Endothelial cell of umbilical vein (primary cell): Measurements from ENCODE around the gene EEF1B2. TPM values are rescaled to one million over a fixed set of nuclear protein-coding genes. Genes with fewer than 3 reads are reported as not detected.

Experiments
- BruUV-seq: library from RNA; stranded (reverse); fragments of 400-500 nt; replicated peaks from 2 replicates; lab custom pipeline; 2021; lab: Mats Ljungman, UMichigan
- CTCF ChIA-PET: fragments of 300-600, 350-600 bp; sonication (Branson Sonifier 250); formaldehyde crosslinking; loops from one replicate; lab custom pipeline; 2021; ENCODE audit warnings: antibody characterized with exemption, inconsistent platforms; lab: Charles Lee
- POLR2A ChIA-PET: fragments of 300-600, 350-600 bp; sonication (Branson Sonifier 250); formaldehyde crosslinking; loops from one replicate; lab custom pipeline; 2021; ENCODE audit warnings: antibody characterized with exemption, inconsistent platforms; lab: Charles Lee
- DNase-seq: peaks from one replicate; pipeline ENCODE4 v3.0.0-alpha.2; 2011; ENCODE audit warnings: low read depth, low spot score
- FAIRE-seq: peaks from 2 replicates; lab custom pipeline; 2011; peaks lifted over from hg19 to GRCh38; lab: Jason Lieb, UNC
- H2AFZ ChIP-seq: 2 replicates; pipeline ENCODE4 v1.6.0; 2012; ENCODE audit warnings: low read depth, low read length, control low read depth, inconsistent platforms
- H3K27ac ChIP-seq: 2 replicates; pipeline ENCODE4 v1.5.1; 2011; ENCODE audit warnings: low read depth, mild to moderate bottlenecking, control low read depth, low read length, moderate library complexity; ENCODE audit not compliant: insufficient read depth
- H3K27me3 ChIP-seq, 2 experiments: 2 replicates each; pipeline versions ENCODE4 v1.6.0 to v1.6.1; 2011; ENCODE audit warnings: low read length in 2 of 2, mixed read lengths in 1 of 2; ENCODE audit not compliant: control insufficient read depth in 2 of 2, insufficient read depth in 2 of 2
- H3K36me3 ChIP-seq, 2 experiments: 2 replicates in 1 of 2; 3 replicates in 1 of 2; pipeline ENCODE4 v1.5.1; 2011; ENCODE audit warnings: low read length in 2 of 2, mild to moderate bottlenecking in 1 of 2, moderate library complexity in 1 of 2; ENCODE audit not compliant: control insufficient read depth in 2 of 2, insufficient read depth in 2 of 2; ENCODE audit errors: extremely low read depth in 1 of 2
- H3K4me1 ChIP-seq: 3 replicates; pipeline ENCODE4 v1.5.1; 2011; ENCODE audit warnings: mild to moderate bottlenecking, low read length; ENCODE audit not compliant: control insufficient read depth, insufficient read depth; ENCODE audit errors: extremely low read depth
- H3K4me2 ChIP-seq: 2 replicates; pipeline ENCODE4 v1.6.1; 2011; ENCODE audit warnings: low read length, control low read depth, mixed read lengths; ENCODE audit not compliant: insufficient read depth
- H3K4me3 ChIP-seq, 3 experiments: fragments of 200-600 bp in 1 of 3; sonication (generic), shearing (Covaris generic) in 1 of 3; replicated peaks in 1 of 3; 2 replicates each; pipeline ENCODE4 v1.5.1; 2011 to 2016; ENCODE audit warnings: control low read depth in 3 of 3, low read length in 3 of 3, mild to moderate bottlenecking in 2 of 3, inconsistent platforms in 1 of 3, low read depth in 1 of 3, moderate library complexity in 1 of 3; ENCODE audit not compliant: insufficient read depth in 1 of 3
- H3K79me2 ChIP-seq: 2 replicates; pipeline ENCODE4 v1.6.0; 2012; ENCODE audit warnings: low read length, inconsistent platforms; ENCODE audit not compliant: control insufficient read depth, insufficient read depth
- H3K9ac ChIP-seq: replicated peaks from 2 replicates; pipeline ENCODE3; 2011; ENCODE audit warnings: low read length, control low read depth; ENCODE audit not compliant: insufficient read depth; ENCODE audit errors: extremely low read depth
- H3K9me1 ChIP-seq: replicated peaks from 3 replicates; pipeline ENCODE4 v1.6.0; 2011; ENCODE audit warnings: mild to moderate bottlenecking, low read length; ENCODE audit not compliant: control insufficient read depth, insufficient read depth; ENCODE audit errors: extremely low read depth
- H3K9me3 ChIP-seq: replicated peaks from 2 replicates; pipeline ENCODE4 v1.5.1; 2012; ENCODE audit warnings: low read length, inconsistent platforms; ENCODE audit not compliant: control insufficient read depth, insufficient read depth
- H4K20me1 ChIP-seq: replicated peaks from 2 replicates; pipeline ENCODE3; 2011; ENCODE audit warnings: mild to moderate bottlenecking, low read length; ENCODE audit not compliant: control insufficient read depth, insufficient read depth; ENCODE audit errors: extremely low read depth
- CTCF ChIP-seq, 2 donors: IDR thresholded peaks; 1 replicate in 1 of 2; 2 replicates in 1 of 2; pipeline ENCODE4 v1.5.1; 2011; ENCODE audit warnings: low read length in 2 of 2, mild to moderate bottlenecking in 2 of 2, moderate library complexity in 2 of 2, control low read depth in 1 of 2, inconsistent platforms in 1 of 2, low read depth in 1 of 2; ENCODE audit not compliant: insufficient read depth in 1 of 2; ENCODE audit errors: extremely low read depth in 1 of 2
- EZH2 ChIP-seq: IDR thresholded peaks from 2 replicates; pipeline ENCODE4 v1.6.1; 2012; ENCODE audit warnings: borderline replicate concordance, low read depth, mild to moderate bottlenecking, moderate library complexity, low read length, inconsistent platforms; ENCODE audit not compliant: severe bottlenecking
- FOS ChIP-seq: IDR thresholded peaks from 2 replicates; pipeline ENCODE4 v1.6.1; 2011; ENCODE audit warnings: mild to moderate bottlenecking, low read length, moderate library complexity, borderline replicate concordance; ENCODE audit not compliant: insufficient read depth
- GATA2 ChIP-seq: IDR thresholded peaks from 2 replicates; pipeline ENCODE4 v1.7.0; 2011; ENCODE audit warnings: low read depth, mild to moderate bottlenecking, moderate library complexity, mixed read lengths, low read length; ENCODE audit not compliant: insufficient read length, insufficient read depth
- JUN ChIP-seq: IDR thresholded peaks from 2 replicates; pipeline ENCODE4 v1.6.1; 2011; ENCODE audit warnings: borderline replicate concordance, low read depth; ENCODE audit not compliant: insufficient read length, insufficient read depth
- MAX ChIP-seq: IDR thresholded peaks from 2 replicates; pipeline ENCODE4 v1.6.1; 2011; ENCODE audit not compliant: insufficient read depth, insufficient read length
- POLR2AphosphoS5 ChIP-seq: IDR thresholded peaks from 2 replicates; pipeline ENCODE4 v1.6.1; 2012; ENCODE audit warnings: low read depth, mild to moderate bottlenecking, control low read depth, low read length, moderate library complexity; ENCODE audit not compliant: insufficient read depth
- dilution Hi-C: fragments of 300-500 bp; cut with MboI; formaldehyde crosslinking; loops from one replicate; pipeline ENCODE4 v1.15.0; 2019; ENCODE audit warnings: low sequenced_read_pairs; ENCODE audit not compliant: extremely low pct_ligation_motif_present
- intact Hi-C: fragments of 100-400 bp; cut with micrococcal nuclease; formaldehyde crosslinking; loops from one replicate; pipeline ENCODE4 v1.10.0; 2022
- polyA plus RNA-seq, 4 experiments: library from polyadenylated mRNA; depleted of rRNA in 3 of 4; stranded (reverse) in 3 of 4; unstranded in 1 of 4; fragments of >200 nt; gene quantifications; 2 replicates each; pipeline versions ENCODE4 v1.2.1 to v1.2.3, GENCODE V29; 2011 to 2012; ENCODE audit warnings: missing spikeins in 1 of 4
- total RNA-seq: library from RNA; stranded (reverse); gene quantifications from 2 replicates; pipeline ENCODE4 v1.2.3, GENCODE V29; 2021

Gene EEF1B2
- total and polyA plus RNA-seq, 2 donors (not counting 3 experiments of a cell fraction or from before 2014, with no cell fraction given): 454 to 576 TPM

GRCh38 chr2:206125901-206126300, 33.8 kb upstream of the EEF1B2 start:
- no TSS peak for BruUV-seq
- peaks cover 12 to 24% of the 10 kb centered on the region in 2 experiments for H3K36me3 ChIP-seq
- FAIRE-seq: no peak

More at GRCh38 chr2:206125901-206126300, 33.8 kb upstream of the EEF1B2 start:
- no peak overlapping the region for H3K27ac ChIP-seq
- H3K4me1 ChIP-seq: no peaks in the 10 kb centered on the region
- intact Hi-C loops (loop anchor here (2.0 kb wide), 1 partner anchor 39 kb away; the partner anchor contains the start of gene INO80D), dilution Hi-C loops (no loop called here)
- no peaks in the 10 kb centered on the region for H3K9me1 ChIP-seq
- H4K20me1 ChIP-seq: no peaks in the 10 kb centered on the region
- CTCF ChIA-PET: no interaction called here
- no peak overlapping the region for H3K4me3 ChIP-seq
- TF ChIP-seq FOS: no peak
- no peak for TF ChIP-seq MAX
- TF ChIP-seq CTCF (IDR thresholded peaks at IDR 0.05; ENCODE audit: extremely low read depth in 1 of 2, insufficient read depth in 1 of 2, low read depth in 1 of 2, low read length in 2 of 2): no peak
- TF ChIP-seq JUN: no peak
- TF ChIP-seq EZH2: no peak
- no peak for TF ChIP-seq GATA2
- TF ChIP-seq POLR2AphosphoS5: no peak
- H3K79me2 ChIP-seq: no peaks in the 10 kb centered on the region
- no peaks in the 10 kb centered on the region for H3K27me3 ChIP-seq
- H3K9me3 ChIP-seq: no peaks in the 10 kb centered on the region
- no peak overlapping the region for H2AFZ ChIP-seq
- POLR2A ChIA-PET: no interaction called here
- no peak overlapping the region for H3K9ac ChIP-seq
- DNase-seq: no peak
- H3K4me2 ChIP-seq: no peak overlapping the region
